AG09319 (cell line): ENCODE measurements around the gene STOX1.
"Not testable (repeated sequence)": the region's sequence is repeated elsewhere in the genome, so short reads cannot be mapped to it uniquely, and the experiment has no call there.

Experiments used
- DNase-seq: peaks from one replicate; pipeline ENCODE4 v3.0.0-alpha.2; 2010; ENCODE audit warnings: low read depth; ENCODE audit errors: extremely low read depth
- CTCF ChIP-seq: IDR thresholded peaks from 2 replicates; pipeline ENCODE4 v1.5.1; 2011; ENCODE audit warnings: low read depth, mild to moderate bottlenecking, inconsistent platforms, low read length, moderate library complexity

The STOX1 gene

GRCh38 chr10:68901105-68901927, 74.0 kb downstream of the STOX1 start, which contains the start of gene DDX50:
Gene DDX50 (plus strand): TSS chr10:68901315. CDS start chr10:68901385, 70 bp downstream.
- TF ChIP-seq CTCF, result no peak
- DNase-seq, result peak; percentile 97

- DNase-seq, result no peak
- no peak for TF ChIP-seq CTCF
Measured at GRCh38 chr10:68902382-68902781, 75.1 kb downstream of the STOX1 start.

GRCh38 chr10:68924593-68924992, 97.3 kb downstream of the STOX1 start:
- DNase-seq, result no peak
- no peak for TF ChIP-seq CTCF

GRCh38 chr10:68925489-68925888, 98.2 kb downstream of the STOX1 start:
- DNase-seq, result no peak
- TF ChIP-seq CTCF, result no peak

GRCh38 chr10:68929157-68929556, 101.8 kb downstream of the STOX1 start:
- DNase-seq, result not testable (repeated sequence)

- not testable (repeated sequence) for DNase-seq
Measured at GRCh38 chr10:68929888-68930287, 102.6 kb downstream of the STOX1 start.

GRCh38 chr10:68932860-68933259, 105.5 kb downstream of the STOX1 start:
- not testable (repeated sequence) for DNase-seq

- DNase-seq, result no peak
- no peak for TF ChIP-seq CTCF
Measured at GRCh38 chr10:68934994-68935393, 107.7 kb downstream of the STOX1 start.

GRCh38 chr10:68938117-68938516, 110.8 kb downstream of the STOX1 start:
- TF ChIP-seq CTCF, result no peak
- no peak for DNase-seq
